GM12874 (cell line): ENCODE data around the gene OTP.

Experiments used
- TF ChIP-seq, protein P1 (sequence below): IDR thresholded peaks from 2 replicates; pipeline ENCODE4 v1.5.1; 2011; ENCODE audit warnings: low read depth, mild to moderate bottlenecking, control low read depth, low read length, moderate library complexity; ENCODE audit not compliant: insufficient read depth

The OTP gene

DNA sequence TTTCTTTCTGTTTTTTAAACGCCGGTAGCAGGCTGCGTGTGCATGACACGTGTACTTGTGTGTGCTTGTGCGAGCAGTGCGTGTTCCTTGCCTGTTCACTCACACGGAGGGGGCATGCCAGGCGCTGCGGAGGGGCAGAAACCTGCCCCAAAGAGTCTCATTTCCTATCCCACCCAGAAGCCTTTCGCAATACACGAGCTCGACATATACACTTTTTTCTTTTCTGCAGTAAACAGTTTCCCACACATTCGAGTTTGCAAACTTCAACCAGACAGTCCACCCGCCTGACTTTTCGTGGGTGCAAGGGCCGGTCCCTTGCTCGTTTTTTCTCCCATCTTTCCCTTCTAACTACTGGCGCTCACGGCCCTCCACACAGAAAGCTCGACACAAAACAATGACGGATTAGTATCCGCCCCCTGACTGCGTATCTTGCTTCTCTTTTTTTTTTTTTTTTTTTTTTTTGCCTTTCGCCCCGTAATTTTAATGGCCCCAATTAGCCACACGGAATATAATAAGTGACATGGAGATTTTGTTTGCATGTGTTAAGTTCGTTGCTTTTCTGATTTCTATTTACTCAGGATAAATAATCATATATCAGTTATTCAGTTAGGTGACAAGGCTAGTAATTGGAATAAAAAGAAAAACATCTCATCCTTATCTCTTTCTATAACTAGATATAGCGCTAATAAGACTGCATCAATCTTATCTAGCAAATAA lies 5.3 kb upstream of the OTP start:
- TF ChIP-seq, protein P1, sequence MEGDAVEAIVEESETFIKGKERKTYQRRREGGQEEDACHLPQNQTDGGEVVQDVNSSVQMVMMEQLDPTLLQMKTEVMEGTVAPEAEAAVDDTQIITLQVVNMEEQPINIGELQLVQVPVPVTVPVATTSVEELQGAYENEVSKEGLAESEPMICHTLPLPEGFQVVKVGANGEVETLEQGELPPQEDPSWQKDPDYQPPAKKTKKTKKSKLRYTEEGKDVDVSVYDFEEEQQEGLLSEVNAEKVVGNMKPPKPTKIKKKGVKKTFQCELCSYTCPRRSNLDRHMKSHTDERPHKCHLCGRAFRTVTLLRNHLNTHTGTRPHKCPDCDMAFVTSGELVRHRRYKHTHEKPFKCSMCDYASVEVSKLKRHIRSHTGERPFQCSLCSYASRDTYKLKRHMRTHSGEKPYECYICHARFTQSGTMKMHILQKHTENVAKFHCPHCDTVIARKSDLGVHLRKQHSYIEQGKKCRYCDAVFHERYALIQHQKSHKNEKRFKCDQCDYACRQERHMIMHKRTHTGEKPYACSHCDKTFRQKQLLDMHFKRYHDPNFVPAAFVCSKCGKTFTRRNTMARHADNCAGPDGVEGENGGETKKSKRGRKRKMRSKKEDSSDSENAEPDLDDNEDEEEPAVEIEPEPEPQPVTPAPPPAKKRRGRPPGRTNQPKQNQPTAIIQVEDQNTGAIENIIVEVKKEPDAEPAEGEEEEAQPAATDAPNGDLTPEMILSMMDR, result no peak

DNA sequence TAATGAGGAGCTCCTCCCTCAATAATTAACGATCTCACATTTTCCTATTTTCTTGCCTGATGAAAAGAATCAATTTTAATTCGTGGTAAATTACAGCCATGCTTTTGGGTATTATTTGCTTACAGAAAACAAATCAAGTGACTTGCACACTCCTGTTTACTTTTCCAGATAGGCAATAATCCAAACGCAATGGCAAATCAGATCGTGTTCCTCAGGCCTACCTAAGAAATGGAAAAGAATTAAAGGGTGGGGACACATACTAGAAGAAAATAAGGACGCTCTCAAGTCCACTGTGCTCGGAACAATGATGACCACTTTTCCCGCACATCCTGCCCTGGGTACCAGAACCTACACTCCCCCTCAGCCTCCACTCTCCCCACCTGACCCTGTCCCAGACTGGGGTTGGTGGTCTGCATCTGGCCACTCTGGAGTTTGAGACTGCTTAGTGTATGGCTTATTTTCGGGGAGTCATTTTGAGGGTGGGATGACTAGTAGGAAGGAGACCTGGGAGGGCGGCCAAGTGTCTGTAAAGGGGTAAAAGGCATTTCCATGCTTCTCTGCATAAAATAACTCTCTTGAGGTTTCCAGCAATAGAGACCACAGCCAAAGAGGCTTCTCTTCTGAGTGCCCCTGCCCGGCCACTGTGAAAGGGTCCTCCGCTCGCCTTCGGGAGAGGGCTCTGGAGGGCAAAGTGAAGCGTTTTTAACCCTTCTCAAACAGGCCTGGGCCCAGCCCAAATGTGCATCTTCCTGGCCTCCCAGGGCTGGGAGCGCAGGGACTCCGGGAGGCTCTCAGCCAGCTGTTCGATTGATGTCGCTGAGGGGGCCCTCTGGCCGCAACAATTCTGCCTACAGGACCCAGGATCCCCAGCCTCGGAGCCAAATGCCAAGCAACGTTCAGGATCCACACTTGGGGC lies 4.5 kb upstream of the OTP start:
- TF ChIP-seq, protein P1, result no peak

DNA sequence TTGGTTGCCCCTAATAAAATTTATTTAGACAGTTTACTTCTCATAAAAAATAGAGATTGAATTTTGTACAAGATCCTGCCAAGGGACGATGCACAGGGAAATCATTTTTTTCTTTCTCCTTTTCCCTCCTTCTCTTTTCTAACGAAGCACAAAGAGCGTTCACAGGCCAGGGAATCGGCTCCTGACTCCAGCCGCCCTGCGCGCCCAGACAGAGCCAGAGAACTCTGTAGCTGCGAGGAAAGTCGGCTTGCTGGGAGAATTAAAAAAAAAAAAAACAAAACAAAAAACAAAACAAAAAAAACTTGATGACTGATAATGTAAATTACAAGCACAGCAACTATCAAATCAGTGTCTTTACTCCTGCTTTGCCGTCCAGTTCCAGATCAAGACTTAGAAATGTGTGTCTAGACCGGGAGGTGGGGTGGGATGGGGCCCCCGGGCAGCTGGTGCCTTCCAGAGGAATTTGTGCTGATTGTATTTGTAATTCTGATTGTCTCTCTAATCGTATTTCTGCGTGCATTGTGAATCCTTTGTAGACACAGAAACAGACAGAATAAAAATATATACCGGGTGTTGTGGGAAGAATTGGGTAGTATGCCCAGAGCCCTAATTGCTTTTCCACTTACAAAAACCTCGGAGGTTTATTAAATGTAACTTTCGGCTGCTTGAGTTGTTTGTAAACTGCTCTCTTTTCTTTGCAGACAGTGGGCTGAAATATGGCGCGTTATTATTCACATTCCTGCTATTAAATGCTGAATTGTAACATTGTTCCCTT lies 3.6 kb upstream of the OTP start:
- TF ChIP-seq, protein P1, result no peak

DNA sequence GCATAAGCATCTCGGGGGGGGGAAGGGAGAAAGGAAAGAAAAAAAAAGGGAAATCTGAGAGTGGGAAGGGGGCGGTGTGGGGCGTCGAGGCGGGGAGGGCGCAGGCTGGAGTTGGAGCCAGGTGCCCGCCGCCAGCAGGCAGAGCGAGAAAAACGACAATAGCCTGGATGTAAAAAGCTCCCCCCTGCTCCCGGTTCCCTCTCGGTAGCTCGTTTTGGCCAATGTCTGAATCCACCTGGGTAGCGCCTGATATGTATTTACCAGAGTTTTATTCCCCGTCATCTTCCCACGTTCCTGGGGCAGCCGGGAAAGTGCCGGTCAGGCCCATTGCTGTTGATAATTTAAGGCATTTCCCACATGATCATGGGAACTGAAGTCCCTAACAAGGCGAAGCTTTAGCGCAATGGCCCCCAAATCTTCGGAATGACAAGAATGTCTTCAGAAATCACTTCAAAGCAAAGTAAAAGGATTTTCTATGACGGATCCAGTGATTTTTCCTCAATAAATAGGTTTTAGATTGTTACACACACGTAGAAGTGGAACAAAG lies 3.0 kb upstream of the OTP start:
- TF ChIP-seq, protein P1, result no peak

DNA sequence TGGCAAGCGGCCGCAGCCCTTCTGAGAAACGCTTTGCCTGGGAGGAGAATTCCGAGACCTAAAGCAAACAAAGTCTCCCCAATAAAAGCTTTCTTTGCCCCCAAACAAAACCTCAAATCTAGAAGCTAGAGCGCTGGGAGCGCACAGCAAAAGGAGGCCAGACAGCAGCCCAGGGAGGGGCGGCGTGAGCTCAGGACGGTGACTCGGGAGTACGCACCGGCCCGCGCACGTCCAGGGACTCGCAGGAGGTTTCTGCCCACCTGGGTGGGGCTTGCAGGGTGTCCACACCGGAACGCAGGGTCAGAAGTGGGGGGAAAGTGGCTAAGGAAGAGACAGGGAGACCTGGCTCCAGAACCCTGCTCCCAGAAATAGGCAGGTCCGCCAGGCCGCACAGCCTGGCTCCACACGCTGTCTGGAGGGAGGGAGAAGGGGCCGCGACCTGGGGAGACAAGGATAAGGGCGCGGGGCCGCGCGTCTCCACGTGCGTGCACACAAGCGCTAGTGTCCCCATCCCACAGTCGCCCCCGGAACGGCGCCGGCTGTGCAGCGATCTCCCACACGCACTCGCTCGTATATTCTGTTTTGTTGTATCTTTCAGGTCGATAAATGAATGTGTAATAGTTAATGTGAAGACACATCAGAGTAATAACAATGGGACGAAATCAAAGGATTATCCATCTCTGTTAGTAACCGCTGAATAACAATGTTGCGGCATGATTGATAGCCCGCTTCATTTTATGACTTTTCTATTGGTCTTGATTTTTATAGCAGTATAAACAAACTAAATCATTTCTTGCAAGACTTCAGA lies 2.3 kb upstream of the OTP start:
- TF ChIP-seq, protein P1, result no peak

DNA sequence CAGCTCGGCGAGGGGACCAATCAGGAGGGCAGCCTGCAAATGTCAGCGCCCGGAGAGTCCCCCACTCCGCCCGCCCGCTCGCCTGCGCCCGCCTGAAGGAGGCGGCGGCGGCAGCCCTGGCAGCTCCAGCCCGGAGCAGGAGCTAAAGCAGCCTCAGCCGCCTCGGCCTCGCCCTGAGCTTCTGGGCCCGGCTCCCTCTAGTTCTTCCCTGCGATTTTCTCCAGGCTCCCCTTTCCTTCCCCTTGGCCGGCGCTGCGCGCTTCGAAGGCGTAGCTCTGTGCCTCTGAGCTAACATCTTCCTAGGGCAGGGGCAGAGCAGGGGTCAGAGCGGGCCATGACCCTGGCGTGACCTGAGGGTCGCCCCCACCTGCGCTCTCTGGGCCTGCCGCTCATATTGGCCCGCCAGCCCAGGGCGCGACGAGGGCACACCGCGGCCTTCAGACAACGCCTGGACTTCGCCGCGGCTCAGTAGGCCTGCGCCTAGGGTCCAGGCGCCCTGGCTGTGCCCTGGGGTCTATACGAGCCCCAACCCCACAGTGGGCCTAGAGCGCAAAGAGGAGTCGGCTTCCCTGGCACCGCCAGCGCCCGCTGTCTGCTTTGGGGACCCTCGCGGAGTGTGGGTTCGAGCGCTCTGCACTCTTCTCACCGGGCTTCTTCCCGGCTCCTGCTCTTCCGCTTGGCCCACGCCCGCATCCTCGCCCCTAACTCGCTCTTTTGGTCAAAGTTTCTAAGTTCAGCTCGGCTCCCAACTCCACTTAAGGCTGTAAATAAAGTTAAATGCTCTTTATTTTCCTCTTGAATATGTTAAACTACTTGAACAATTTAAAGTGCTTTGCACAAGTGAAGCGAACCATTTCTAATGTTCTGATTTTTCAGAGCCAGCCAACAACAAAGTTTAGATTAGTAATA lies 504 bp upstream of the OTP start:
- TF ChIP-seq, protein P1, result no peak
